Measurements from ENCODE around the gene GFOD1.

DNA sequence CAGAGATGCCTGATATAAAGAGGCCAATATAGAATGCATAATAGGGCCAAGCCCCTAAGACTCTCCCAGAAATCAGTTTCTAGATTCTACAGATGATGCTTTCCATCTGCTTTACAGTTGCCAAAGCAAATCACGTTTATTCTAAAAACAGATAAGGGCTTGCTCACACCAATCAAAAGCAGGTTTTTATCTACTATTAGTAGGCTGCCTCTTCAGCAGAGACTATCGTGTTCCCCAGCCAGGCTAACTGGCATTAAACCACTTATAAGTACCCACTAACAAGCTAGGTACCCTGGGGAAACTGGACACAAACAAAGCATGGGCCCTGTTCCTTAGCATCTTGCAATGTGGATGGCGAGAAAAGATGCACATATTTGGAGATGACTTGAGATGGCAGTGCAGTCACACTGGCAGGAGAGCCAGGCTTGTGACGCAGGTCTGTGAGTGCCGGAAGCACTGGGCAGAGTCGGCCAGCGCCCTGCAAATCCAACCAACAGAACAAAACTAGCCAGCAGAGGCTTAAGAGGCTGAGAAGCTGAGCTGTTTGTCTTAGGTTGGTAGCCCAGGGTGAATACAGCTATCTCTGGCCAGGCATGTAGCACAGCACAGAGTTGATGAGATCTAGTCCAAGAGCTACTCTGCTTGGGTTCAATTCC, 73.4 kb downstream of the GFOD1 start:
- TF ChIP-seq, protein P1, sequence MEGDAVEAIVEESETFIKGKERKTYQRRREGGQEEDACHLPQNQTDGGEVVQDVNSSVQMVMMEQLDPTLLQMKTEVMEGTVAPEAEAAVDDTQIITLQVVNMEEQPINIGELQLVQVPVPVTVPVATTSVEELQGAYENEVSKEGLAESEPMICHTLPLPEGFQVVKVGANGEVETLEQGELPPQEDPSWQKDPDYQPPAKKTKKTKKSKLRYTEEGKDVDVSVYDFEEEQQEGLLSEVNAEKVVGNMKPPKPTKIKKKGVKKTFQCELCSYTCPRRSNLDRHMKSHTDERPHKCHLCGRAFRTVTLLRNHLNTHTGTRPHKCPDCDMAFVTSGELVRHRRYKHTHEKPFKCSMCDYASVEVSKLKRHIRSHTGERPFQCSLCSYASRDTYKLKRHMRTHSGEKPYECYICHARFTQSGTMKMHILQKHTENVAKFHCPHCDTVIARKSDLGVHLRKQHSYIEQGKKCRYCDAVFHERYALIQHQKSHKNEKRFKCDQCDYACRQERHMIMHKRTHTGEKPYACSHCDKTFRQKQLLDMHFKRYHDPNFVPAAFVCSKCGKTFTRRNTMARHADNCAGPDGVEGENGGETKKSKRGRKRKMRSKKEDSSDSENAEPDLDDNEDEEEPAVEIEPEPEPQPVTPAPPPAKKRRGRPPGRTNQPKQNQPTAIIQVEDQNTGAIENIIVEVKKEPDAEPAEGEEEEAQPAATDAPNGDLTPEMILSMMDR (IDR thresholded peaks at IDR 0.05), result no peak
- TF ChIP-seq SIN3A (IDR thresholded peaks at IDR 0.05; ENCODE audit: borderline replicate concordance, insufficient read depth, low read depth, low read length), result no peak

All from Panc1 (cell line).